ENCODE measurements around the gene SETD7.

- TF ChIP-seq CTCF (IDR thresholded peaks at IDR 0.05) (no peak), POLR2AphosphoS5 (IDR thresholded peaks at IDR 0.05) (no peak), POLR2A (IDR thresholded peaks at IDR 0.05) (no peak)
These were observed 27.5 kb downstream of the SETD7 start for GRCh38 chr4:139528377-139529005.

All from prostate gland (tissue), 2 donors.